ENCODE results near the gene FCER1G. TPM values are rescaled to one million over a fixed set of nuclear protein-coding genes. Genes with fewer than 3 reads are reported as not detected.
A peak's percentile ranks its signal among the peaks of the same experiment; 100 is the strongest.

Gene FCER1G
- total and polyA plus RNA-seq, 7 donors: 3.3 to 23.5 (median 10.0) TPM

- H3K27ac ChIP-seq: peak overlapping the region; percentile 77
- ATAC-seq (peak in 1 of 4 donors; percentile 6), DNase-seq (peak in 1 of 2 donors; percentile 54)
- H3K9me3 ChIP-seq: no peaks in the 10 kb centered on the region
- peak overlapping the region; percentile 85 for H3K4me3 ChIP-seq
- peaks cover 12% of the 10 kb centered on the region for H3K4me1 ChIP-seq
- intact Hi-C loops (cut with DNase I): loop anchor here (2.0 to 5.0 kb wide), 4 partner anchors 66 to 156 kb away; partner anchors contain the start of gene SDHC (in 1 of the 2)
- H3K27me3 ChIP-seq (ENCODE audit: insufficient read depth in 3 of 3, low read length in 2 of 3): no peaks in the 10 kb centered on the region
- TF ChIP-seq CTCF (IDR thresholded peaks at IDR 0.05): no peak
- H3K36me3 ChIP-seq (ENCODE audit: insufficient read depth in 1 of 2, low read depth in 1 of 2): peaks cover 8 to 32% of the 10 kb centered on the region in 2 donors
- WGBS, 3 donors: 7 to 13% (median 8%) methylated on average over 14 to 15 of the region's 15 CpGs
These were observed 11.2 kb downstream of the FCER1G start for GRCh38 chr1:161226320-161226711.

- Histone ChIP-seq H3K4me3 (peak overlapping the region; percentile 85), H3K36me3 (ENCODE audit: insufficient read depth in 1 of 2, low read depth in 1 of 2) (peaks cover 8 to 32% of the 10 kb centered on the region in 2 donors), H3K27me3 (ENCODE audit: insufficient read depth in 3 of 3, low read length in 2 of 3) (no peaks in the 10 kb centered on the region), H3K27ac (peak overlapping the region; percentile 77), H3K9me3 (no peaks in the 10 kb centered on the region), H3K4me1 (peaks cover 12% of the 10 kb centered on the region)
- ATAC-seq (no peak), DNase-seq (no peak)
- no peak for TF ChIP-seq CTCF (IDR thresholded peaks at IDR 0.05)
- 43 to 59% (median 49%) methylated on average over 3 of the region's 3 CpGs for WGBS, 3 donors
- intact Hi-C loops (cut with DNase I): loop anchor here (2.0 to 5.0 kb wide), 4 partner anchors 66 to 156 kb away; partner anchors contain the start of gene SDHC (in 1 of the 2)
These were observed 11.7 kb downstream of the FCER1G start for GRCh38 chr1:161226759-161227158.

DNA sequence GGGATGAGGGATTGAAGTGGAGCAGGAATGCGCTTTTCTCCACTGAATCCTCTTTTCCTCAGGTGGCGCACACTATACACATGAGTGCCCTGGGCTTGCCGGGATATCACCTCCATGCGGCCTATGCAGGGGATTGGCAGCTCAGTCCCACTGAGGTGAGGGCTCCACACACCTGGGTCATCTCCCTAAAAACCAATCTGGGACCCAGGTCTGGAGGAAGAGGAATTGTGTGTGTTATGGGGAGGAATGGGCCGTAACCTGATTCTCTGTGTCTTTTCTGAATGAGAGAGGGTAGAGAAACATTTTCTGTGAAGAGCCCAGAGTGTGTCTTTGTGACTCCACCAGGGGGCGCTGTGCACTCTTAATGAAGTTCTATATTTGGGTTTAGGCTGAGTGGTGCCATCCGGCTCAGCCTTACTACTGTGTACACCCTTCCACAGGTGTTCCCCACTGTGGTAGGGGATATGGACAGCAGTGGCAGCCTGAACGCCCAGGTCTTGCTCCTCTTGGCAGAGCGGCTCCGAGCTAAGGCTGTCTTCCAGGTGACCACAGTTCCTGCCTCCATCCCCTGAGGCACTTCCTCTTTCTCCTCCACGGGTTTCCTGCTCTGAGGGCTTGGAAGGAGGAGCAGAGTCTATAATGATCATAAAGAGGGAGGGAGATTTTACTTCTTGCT, 12.2 kb downstream of the FCER1G start:
- intact Hi-C loops (cut with DNase I): loop anchor here (2.0 to 5.0 kb wide), 4 partner anchors 65 to 155 kb away; partner anchors contain the start of gene SDHC (in 1 of the 2)
- peak; percentile 93 for TF ChIP-seq CTCF (IDR thresholded peaks at IDR 0.05)
- peaks cover 8 to 32% of the 10 kb centered on the region in 2 donors for H3K36me3 ChIP-seq (ENCODE audit: insufficient read depth in 1 of 2, low read depth in 1 of 2)
- H3K4me3 ChIP-seq: peak overlapping the region; percentile 85
- peak overlapping the region; percentile 77 for H3K27ac ChIP-seq
- DNase-seq (peak; percentile 87 to 92), ATAC-seq (peak; percentile 61 to 76 (median 66))
- 47 to 49% (median 48%) methylated on average over 11 of the region's 11 CpGs for WGBS, 3 donors
- H3K9me3 ChIP-seq: no peaks in the 10 kb centered on the region
- peaks cover 12% of the 10 kb centered on the region for H3K4me1 ChIP-seq
- H3K27me3 ChIP-seq (ENCODE audit: insufficient read depth in 3 of 3, low read length in 2 of 3): no peaks in the 10 kb centered on the region

GRCh38 chr1:161228032-161228431, 12.9 kb downstream of the FCER1G start:
- ATAC-seq: no peak
- intact Hi-C loops (cut with DNase I): loop anchor here (5.0 kb wide), 3 partner anchors 64 to 154 kb away; partner anchors contain the start of gene SDHC (in 1 of the 2)
- Histone ChIP-seq H3K36me3 (ENCODE audit: insufficient read depth in 1 of 2, low read depth in 1 of 2) (peaks cover 8 to 32% of the 10 kb centered on the region in 2 donors), H3K4me1 (peaks cover 12% of the 10 kb centered on the region), H3K27me3 (ENCODE audit: insufficient read depth in 3 of 3, low read length in 2 of 3) (no peaks in the 10 kb centered on the region), H3K4me3 (no peak overlapping the region), H3K27ac (peak overlapping the region; percentile 77), H3K9me3 (no peaks in the 10 kb centered on the region)
- TF ChIP-seq CTCF (IDR thresholded peaks at IDR 0.05): no peak
- 90 to 97% (median 94%) methylated on average over 7 of the region's 7 CpGs for WGBS, 3 donors
- DNase-seq: no peak

All from psoas muscle (tissue), 8 donors.